GM08714 (cell line): ENCODE results near the gene ACP3.

Experiments used
- H3K4me3 ChIP-seq: fragments of 200-500 bp; sonication (Bioruptor generic); 2 replicates; pipeline ENCODE4 v1.5.1; 2014; ENCODE audit warnings: mild to moderate bottlenecking, low read length, inconsistent platforms
- ZNF274 ChIP-seq: IDR thresholded peaks from 2 replicates; pipeline ENCODE4 v1.6.1; 2012; ENCODE audit warnings: mild to moderate bottlenecking, low read depth, low read length

ACP3 gene

DNA sequence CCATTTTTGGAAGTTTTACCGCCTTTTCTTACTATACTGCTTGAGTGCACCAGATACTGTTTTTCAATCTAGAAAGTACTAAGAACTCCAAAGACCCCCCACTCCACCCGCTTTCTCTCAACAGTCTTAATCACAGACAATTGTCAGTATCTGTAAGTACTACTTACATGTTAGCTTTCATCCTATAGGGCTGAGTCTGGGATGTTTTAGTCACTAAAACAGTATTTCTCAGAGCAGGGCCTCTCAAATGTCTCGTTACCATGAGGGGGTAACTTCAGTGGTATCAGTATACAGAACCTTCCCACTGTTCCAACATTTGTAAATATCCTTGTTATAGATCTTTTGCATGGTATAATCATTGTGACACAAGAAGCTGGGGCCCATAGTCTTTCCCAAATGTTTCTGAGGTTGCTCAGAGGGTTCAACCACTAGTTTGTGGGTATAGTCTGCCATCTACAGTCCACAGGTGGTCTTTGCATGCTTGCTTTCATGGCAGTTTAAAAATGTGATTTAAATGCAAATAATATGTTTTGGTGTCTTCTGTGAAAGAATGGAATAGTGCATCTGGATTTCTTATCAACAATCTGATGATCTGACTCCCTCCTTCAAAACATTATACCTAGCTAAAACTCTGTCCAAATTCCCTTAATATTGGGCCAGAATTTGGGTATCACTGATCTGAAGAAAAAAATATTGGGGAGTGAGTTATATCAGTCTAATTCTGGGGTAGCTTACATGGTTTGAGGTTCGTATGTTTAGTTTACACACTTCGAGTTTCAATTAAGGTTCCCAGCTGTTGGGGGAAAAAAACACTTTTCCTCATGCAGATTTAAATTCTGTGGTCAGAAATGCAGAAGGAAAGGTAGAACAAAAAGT, 82.1 kb downstream of the ACP3 start:
- TF ChIP-seq ZNF274 = no peak
- H3K4me3 ChIP-seq = no peak overlapping the region

DNA sequence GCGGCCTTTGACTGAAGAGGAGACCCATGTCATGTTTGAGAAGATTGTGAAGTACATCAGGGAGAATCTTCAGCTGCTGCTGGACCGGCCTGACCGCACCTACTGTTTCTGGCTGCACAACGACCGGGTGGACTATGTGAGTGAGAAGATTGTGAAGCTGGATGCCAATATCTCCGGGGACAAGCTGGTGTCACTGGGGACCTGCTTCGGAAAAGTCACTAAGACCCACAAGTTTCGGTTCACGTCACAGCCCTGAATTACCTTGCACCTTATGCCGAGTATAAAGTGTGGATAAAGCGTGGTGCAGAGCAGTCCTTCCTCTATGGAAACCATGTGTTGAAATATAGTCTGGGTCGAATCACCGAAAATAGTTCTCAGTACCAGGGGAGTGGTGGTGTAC, 84.0 kb downstream of the ACP3 start:
- no peak overlapping the region for H3K4me3 ChIP-seq
- TF ChIP-seq ZNF274 = no peak

- TF ChIP-seq ZNF274 = no peak
Measured at GRCh38 chr3:132404276-132404675, 87.1 kb downstream of the ACP3 start.

GRCh38 chr3:132405188-132405587, 88.0 kb downstream of the ACP3 start:
- TF ChIP-seq ZNF274 = no peak
- H3K4me3 ChIP-seq = no peak overlapping the region

More at GRCh38 chr3:132404276-132404675, 87.1 kb downstream of the ACP3 start:
- H3K4me3 ChIP-seq = no peak overlapping the region

DNA sequence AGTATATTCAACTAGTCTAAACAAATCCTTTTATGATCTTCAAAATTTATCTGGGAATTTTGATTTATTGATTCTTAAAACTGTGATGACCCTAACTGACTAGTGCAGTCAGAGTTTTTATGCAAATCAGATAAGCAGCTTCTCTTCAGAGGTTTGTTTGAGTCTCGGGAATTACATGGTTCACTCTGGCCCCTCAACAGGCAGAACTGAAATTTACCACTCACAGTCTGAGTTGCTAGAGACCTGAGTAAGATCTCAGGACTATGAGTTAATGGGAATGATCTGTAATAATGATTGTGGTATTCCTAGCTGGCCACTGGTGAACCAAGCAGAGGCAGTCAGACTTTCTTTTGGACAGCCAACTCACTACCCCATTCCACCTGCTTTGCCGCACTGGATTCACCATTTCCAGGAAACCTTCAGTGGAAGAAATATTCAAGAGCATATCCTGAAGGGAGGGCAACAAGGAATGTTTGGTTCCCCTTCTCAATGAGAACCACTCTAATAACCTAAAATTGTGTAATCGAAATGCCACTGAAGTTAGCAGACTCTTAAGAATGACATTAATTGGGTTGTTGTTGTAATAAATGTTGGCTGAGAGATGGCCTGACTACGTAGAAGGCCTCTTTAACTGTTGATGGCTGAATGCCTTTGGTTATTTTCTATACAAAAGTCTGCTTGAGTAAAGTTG, 88.5 kb downstream of the ACP3 start:
- H3K4me3 ChIP-seq = no peak overlapping the region
- no peak for TF ChIP-seq ZNF274

DNA sequence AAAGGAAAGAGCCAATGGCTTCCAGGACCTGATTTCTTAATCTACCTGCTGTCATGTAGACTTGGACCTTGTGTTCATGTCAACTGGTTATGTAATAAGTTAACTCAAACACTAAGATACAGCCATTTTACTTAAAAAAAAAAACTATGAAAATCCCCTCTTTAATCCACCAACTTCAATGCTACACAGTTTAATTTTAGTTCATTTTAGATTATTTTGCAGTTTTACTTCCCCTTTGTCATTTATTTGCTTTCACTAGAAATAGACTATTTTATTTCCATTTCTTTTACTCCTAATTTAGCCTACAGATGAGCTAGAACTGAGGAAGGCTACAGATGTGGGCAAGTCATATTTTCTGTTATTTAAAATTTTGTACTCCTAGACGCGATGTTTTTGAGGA, 89.4 kb downstream of the ACP3 start:
- TF ChIP-seq ZNF274 = no peak
- no peak overlapping the region for H3K4me3 ChIP-seq

DNA sequence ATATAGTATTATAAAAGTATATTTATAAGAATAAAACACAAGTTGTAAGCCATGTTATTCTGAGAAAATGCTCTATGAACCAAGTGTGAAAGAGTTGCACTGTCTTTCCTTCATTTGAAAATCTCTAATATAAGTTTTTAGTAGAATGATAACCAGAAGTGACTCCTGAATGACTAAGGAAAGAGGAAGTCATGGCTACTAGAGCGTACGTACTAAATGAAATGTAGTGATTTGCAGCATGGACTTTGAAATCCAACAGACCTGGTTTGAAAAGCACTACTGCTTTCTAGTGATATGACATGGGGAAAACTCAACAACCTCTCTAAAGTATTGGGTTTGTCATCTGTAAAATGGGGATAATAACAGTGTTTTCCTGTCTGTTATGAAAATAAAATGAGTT, 89.8 kb downstream of the ACP3 start:
- no peak overlapping the region for H3K4me3 ChIP-seq
- TF ChIP-seq ZNF274 = no peak
